ENCODE data around the gene PUS7.
"Not testable (repeated sequence)": the region's sequence is repeated elsewhere in the genome, so short reads cannot be mapped to it uniquely, and the experiment has no call there.

PUS7 gene

GRCh38 chr7:105497016-105497415, 25.1 kb downstream of the PUS7 start:
- DNase-seq (ENCODE audit: low read depth) = no peak

- no peak for DNase-seq (ENCODE audit: low read depth)
Measured at GRCh38 chr7:105496521-105496920, 25.6 kb downstream of the PUS7 start.

- peak; percentile 61 for DNase-seq (ENCODE audit: low read depth)
Measured at GRCh38 chr7:105493923-105494315, 28.2 kb downstream of the PUS7 start.

GRCh38 chr7:105493196-105493922, 28.7 kb downstream of the PUS7 start:
- no peak for DNase-seq (ENCODE audit: low read depth)

- DNase-seq (ENCODE audit: low read depth) = no peak
Measured at GRCh38 chr7:105489409-105489808, 32.7 kb downstream of the PUS7 start.

- DNase-seq (ENCODE audit: low read depth) = peak; percentile 41
Measured at GRCh38 chr7:105487579-105488571, 34.2 kb downstream of the PUS7 start.

- DNase-seq (ENCODE audit: low read depth) = no peak
Measured at GRCh38 chr7:105480931-105481330, 41.1 kb downstream of the PUS7 start.

GRCh38 chr7:105478606-105479005, 43.5 kb downstream of the PUS7 start:
- DNase-seq (ENCODE audit: low read depth) = no peak

GRCh38 chr7:105477908-105478307, 44.2 kb downstream of the PUS7 start:
- DNase-seq (ENCODE audit: low read depth) = no peak

- DNase-seq (ENCODE audit: low read depth) = no peak
Measured at GRCh38 chr7:105474045-105474444, 48.0 kb downstream of the PUS7 start.

GRCh38 chr7:105473163-105473562, 48.9 kb downstream of the PUS7 start:
- peak; percentile 42 for DNase-seq (ENCODE audit: low read depth)

- DNase-seq (ENCODE audit: low read depth) = no peak
Measured at GRCh38 chr7:105470846-105471245, 51.2 kb downstream of the PUS7 start.

GRCh38 chr7:105470090-105470489, 52.0 kb downstream of the PUS7 start:
- no peak for DNase-seq (ENCODE audit: low read depth)

- no peak for DNase-seq (ENCODE audit: low read depth)
Measured at GRCh38 chr7:105462765-105463420, 59.2 kb downstream of the PUS7 start.

GRCh38 chr7:105461518-105461917, 60.6 kb downstream of the PUS7 start:
- no peak for DNase-seq (ENCODE audit: low read depth)

GRCh38 chr7:105457619-105458225, 64.3 kb downstream of the PUS7 start:
- DNase-seq (ENCODE audit: low read depth) = no peak

GRCh38 chr7:105454921-105455320, 67.2 kb downstream of the PUS7 start:
- DNase-seq (ENCODE audit: low read depth) = no peak

GRCh38 chr7:105454095-105454747, 67.8 kb downstream of the PUS7 start:
- peak; percentile 50 for DNase-seq (ENCODE audit: low read depth)

GRCh38 chr7:105452085-105452484, 70.0 kb downstream of the PUS7 start:
- DNase-seq (ENCODE audit: low read depth) = no peak

- not testable (repeated sequence) for DNase-seq (ENCODE audit: low read depth)
Measured at GRCh38 chr7:105450870-105451269, 71.2 kb downstream of the PUS7 start.

GRCh38 chr7:105450177-105450861, 71.8 kb downstream of the PUS7 start:
- no peak for DNase-seq (ENCODE audit: low read depth)
